GM12873 (cell line): Measurements from ENCODE around the gene RAD54L.

Experiments used
- TF ChIP-seq, protein P1 (sequence below): IDR thresholded peaks from 2 replicates; pipeline ENCODE4 v1.5.1; 2012; ENCODE audit warnings: low read depth, mild to moderate bottlenecking, moderate library complexity, low read length, control low read depth; ENCODE audit not compliant: insufficient read depth; ENCODE audit errors: missing control alignments

RAD54L gene

DNA sequence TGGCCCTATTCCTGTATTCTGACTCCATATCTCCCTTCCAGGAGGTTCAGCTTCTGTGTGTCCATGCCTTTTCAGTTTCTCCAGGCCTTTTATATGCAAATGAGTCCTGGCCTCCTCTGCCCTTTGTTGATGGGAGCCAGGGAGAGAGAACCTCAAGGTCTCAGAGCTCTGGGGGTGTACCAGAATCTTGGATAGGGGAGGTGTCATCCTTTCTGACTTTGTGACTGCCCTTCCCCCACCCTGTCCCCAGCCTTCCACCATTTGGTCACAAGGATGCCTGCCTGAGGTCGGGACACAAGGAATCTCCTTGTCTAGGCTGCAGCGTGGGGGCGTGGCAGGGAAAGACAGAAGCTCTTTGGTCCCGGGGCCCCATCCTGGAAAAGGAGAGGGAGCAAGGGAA, 25.8 kb upstream of the RAD54L start:
- TF ChIP-seq, protein P1, sequence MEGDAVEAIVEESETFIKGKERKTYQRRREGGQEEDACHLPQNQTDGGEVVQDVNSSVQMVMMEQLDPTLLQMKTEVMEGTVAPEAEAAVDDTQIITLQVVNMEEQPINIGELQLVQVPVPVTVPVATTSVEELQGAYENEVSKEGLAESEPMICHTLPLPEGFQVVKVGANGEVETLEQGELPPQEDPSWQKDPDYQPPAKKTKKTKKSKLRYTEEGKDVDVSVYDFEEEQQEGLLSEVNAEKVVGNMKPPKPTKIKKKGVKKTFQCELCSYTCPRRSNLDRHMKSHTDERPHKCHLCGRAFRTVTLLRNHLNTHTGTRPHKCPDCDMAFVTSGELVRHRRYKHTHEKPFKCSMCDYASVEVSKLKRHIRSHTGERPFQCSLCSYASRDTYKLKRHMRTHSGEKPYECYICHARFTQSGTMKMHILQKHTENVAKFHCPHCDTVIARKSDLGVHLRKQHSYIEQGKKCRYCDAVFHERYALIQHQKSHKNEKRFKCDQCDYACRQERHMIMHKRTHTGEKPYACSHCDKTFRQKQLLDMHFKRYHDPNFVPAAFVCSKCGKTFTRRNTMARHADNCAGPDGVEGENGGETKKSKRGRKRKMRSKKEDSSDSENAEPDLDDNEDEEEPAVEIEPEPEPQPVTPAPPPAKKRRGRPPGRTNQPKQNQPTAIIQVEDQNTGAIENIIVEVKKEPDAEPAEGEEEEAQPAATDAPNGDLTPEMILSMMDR: no peak

DNA sequence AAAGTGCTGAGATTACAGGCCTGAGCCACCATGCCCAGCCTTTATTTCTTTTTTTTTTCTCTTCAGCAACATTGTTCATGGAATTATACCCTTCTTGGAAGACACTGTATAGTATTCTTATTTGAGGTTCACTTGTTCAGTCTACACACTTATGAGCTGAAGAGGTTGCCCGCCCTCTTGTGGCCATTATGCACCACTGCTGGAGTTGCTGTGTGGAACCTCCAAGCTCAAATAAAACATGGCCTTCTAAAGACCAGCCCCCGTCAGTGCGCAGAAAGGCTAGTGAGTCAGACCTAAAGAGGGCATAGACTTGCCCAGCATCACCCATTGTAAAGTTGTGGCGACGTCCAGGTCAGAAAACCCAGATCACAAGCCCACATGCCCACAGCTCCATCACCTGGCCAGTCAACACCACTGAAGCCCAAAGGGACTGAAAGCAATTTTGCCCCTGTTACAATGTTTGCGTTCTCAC, 24.1 kb upstream of the RAD54L start:
- TF ChIP-seq, protein P1: peak; percentile 94

DNA sequence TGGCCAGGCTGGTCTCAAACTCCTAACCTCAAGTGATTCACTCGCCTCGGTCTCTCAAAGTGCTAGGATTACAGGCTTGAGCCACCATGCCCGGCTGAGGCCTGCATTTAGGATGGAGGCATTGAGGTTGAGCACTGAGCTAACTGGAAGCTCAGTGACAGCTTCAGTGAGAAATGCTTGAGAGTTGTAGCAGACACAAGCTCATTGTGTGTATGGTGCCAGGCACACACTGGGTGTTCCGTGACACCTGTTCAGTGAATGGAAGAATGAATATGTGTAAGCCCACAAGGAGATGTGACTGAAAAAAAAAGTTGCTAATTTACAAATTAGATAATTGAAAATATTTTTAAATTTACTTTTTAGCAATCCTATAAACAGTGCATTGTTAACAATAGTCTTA, 22.6 kb upstream of the RAD54L start:
- TF ChIP-seq, protein P1: no peak

DNA sequence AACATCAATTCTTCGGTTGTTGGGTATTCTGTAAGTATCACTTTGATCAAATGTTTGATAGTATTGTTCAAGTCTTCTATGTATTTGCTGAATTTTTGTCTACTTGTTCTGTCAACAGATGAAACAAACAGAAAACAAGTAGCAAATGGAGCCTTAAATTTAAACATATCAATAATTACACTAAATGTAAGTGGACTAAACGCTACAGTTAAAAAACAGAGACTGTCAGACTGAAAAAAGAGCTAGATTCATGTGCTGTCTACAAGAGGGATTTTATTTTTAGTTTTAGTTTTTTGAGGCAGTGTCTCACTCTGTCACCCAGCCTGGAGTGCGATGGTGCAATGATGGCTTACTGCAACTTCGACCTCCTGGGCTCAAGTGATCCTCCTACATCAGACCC, 10.7 kb upstream of the RAD54L start:
- TF ChIP-seq, protein P1: no peak

DNA sequence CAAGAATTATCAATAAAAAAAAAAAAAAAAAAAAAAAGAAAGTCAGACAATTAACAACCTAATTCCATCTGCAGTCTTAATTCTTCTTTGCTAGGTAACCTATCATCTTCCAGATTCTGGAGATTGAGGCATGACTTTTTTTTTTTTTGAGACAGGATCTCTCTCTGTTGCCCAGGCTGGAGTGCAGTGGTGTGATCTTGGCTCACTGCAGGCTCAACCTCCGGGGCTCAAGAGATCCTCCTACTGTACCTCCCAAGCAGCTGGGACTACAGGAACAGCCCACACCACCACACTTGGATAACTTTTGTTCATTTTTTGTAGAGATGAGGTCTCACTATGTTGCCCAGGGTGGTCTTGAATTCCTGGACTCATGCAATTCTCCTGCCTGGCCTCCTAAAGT, 4.6 kb upstream of the RAD54L start:
- TF ChIP-seq, protein P1: no peak

DNA sequence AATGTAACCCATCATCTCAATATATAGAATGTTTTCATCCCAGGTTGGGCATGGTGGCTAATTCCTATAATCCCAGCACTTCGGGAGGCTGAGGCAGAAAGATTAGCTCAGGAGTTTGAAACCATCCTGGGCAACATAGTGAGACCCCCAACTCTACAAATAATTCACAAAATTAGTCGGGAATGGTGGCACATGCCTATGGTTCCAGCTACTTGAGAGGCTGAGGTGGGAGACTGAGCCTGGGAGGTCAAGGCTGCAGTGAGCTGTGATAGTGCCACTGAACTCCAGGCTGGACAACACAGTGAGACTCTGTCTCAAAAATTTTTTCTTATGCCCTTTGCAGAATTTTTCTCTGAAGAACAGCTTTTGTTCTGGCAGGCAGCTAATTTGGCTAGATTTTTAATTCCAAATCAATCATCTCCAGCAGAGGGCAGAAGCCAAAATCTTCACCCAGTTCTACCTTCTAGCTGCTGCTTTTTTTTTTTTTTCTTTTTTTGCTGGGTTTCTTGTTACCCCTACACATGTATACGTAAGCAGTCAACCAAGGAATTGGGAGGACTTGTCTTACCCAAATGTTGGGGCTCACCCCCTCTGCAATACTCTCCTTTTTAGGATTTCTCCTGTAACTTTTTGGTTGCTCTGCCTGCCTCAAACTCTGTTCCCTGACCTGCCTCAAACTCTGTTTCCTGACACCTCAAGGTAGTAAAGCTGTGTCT, 2.7 kb upstream of the RAD54L start:
- TF ChIP-seq, protein P1: peak; percentile 49

DNA sequence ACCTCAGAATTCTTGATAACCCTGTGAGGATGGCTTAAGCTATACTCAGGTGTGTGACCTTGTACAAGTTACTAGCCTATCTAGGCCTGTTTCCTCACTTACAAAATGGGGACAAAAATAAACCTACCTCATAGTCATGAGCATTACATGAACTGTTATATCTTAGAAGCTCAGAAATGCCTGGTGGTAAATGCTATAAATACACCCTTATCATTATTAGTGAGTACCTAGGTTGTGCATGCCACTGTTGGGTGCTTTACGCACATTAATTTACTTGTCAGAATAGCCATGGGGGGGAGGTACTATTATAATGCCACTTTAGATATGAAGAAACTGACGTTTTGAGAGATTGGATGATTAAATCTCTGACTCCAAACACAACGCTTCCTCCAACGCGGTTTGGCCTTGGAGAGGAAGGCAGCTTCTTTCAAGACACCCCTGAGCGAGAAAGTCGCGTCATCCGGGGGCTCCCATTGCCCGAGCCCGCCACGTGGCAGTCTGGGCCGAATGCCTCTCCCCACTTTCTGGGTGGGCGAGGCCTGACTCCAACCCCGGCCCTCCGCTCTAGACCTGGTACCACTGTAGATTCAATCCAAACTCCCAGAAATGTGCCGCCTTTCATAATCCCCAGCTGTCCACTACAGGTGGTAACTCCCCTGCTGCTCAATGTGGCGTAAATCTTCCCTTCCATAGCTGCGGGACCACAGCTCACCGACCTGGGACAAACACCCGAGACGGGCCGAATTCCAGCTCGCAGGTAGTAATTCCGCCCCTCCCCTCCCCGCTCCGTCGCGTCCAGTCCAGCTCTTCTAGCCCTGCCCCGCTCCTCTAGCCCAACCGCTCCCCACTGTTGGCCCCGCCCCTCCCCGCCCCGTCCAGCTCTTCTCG, 771 bp upstream of the RAD54L start:
- TF ChIP-seq, protein P1: no peak
